Measurements from ENCODE around the gene OPRL1. TPM values are rescaled to one million over a fixed set of nuclear protein-coding genes. Genes with fewer than 3 reads are reported as not detected.

OPRL1 gene
- total and polyA plus RNA-seq, 2 of the 8 experiments (the other 6 are each of a cell fraction or from before 2014, with no cell fraction given) = 0.63 to 0.98 TPM

DNA sequence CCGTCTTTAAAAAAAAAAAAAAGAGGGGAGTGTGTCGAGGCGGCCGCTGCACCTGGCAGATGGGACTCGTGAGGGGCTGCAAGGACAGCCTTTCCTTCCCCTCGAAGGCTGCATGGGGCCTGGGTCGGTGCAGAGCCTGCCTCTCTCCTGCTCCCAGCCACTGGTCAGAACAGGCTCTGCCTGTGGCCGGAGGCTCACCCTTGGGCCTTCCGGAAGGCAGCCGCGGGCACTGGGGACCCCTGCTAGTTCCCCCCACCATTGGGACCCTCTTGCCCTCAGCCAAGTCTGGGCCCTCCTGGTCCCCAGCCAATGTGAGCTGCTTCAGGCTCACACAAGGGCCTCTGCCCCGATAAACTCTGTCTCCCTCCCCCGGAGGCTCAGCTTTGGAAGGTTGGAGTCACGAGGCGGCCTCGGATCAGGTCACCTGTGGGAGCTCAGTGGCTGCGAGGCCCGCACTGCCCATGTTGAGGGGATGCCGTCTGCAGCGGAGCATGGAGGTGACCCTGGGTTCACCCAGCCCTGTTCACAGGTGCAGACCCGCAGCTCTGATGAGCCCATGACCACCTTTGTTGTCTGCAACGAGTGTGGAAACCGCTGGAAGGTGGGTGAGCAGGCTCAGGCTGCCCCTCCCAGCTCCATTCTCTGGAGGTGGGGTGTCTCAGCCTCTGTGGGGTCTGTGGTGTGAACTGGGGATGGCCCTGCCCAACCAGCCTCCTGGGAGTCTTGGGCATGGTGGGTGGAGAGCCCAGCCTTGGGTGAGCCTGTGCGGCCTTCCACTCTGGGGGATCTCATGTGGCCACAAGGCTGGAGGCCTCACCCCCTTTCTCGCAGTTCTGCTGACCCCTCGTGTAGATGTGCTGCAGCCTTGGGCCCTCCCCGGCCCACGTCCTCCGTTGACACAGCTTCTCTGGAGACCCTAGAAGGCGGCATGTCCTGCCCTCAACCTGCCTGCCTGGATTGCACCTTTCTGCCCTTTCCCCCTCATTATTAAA lies 8.2 kb upstream of the OPRL1 start:
- Histone ChIP-seq H3K9ac (replicated peaks in 1 of 4; ENCODE audit: extremely low read depth in 1 of 4, low read depth in 3 of 4, low read length in 3 of 4) (no peak overlapping the region), H2BK15ac (ENCODE audit: low read length) (no peak overlapping the region), H2BK120ac (replicated peaks; ENCODE audit: low read depth, low read length) (no peak overlapping the region), H4K91ac (replicated peaks; ENCODE audit: insufficient read length, low read length) (no peak overlapping the region), H3K23ac (ENCODE audit: insufficient read length) (no peak overlapping the region), H4K8ac (ENCODE audit: extremely low read depth, insufficient read depth, low read length) (peak overlapping the region; percentile 38; the same call in 1 of the 2 replicates), H3K18ac (ENCODE audit: extremely low read depth, low read length) (no peak overlapping the region), H3K4ac (replicated peaks; ENCODE audit: insufficient read length, low read depth, low read length) (no peak overlapping the region), H2AK5ac (ENCODE audit: low read depth, low read length) (no peak overlapping the region), H3K23me2 (ENCODE audit: low read depth, low read length) (no peaks in the 10 kb centered on the region), H3K36me3 (ENCODE audit: control insufficient read depth in 2 of 4, insufficient read depth in 4 of 4, low read length in 3 of 4) (peaks cover 0 to 8% (median 3%) of the 10 kb centered on the region in 4 experiments; a peak in 3 of 8 replicates), H3K79me1 (ENCODE audit: low read depth, low read length) (0 out of 2 replicates have a peak, but pooled peaks cover 3% of the 10 kb centered on the region), H3K14ac (ENCODE audit: insufficient read length) (no peak overlapping the region), H3K79me2 (ENCODE audit: control insufficient read depth in 1 of 2, insufficient read depth in 2 of 2, low read length in 2 of 2) (no peaks in the 10 kb centered on the region), H3K27ac (ENCODE audit: low read depth, low read length) (no peak overlapping the region; the same call in 1 of the 2 replicates), H3K9me3 (ENCODE audit: insufficient read depth in 2 of 2, low read depth in 1 of 2, low read length in 1 of 2) (no peaks in the 10 kb centered on the region), H3K4me1 (replicated peaks in 1 of 4; ENCODE audit: control insufficient read depth in 3 of 4, insufficient read depth in 4 of 4, low read length in 3 of 4) (peaks cover 0 to 9% (median under 1%) of the 10 kb centered on the region in 4 experiments; a peak in 3 of 7 replicates), H3K56ac (replicated peaks; ENCODE audit: insufficient read length, low read depth, low read length) (no peak overlapping the region), H4K5ac (ENCODE audit: insufficient read length, low read depth, low read length) (no peak overlapping the region), H2BK12ac (ENCODE audit: low read depth, low read length) (no peak overlapping the region), H3K4me3 (ENCODE audit: extremely low read depth in 1 of 4, insufficient read depth in 2 of 4, low read depth in 3 of 4, low read length in 4 of 4) (no peak overlapping the region), H3K4me2 (ENCODE audit: insufficient read depth in 1 of 2, low read depth in 2 of 2, low read length in 2 of 2) (no peak overlapping the region), H2AFZ (ENCODE audit: low read length) (no peak overlapping the region), H4K20me1 (replicated peaks in 1 of 2; ENCODE audit: control insufficient read depth in 1 of 2, insufficient read depth in 2 of 2, low read length in 2 of 2) (peaks cover 0 to 8% of the 10 kb centered on the region in 2 experiments), H2BK5ac (ENCODE audit: low read depth, low read length) (no peak overlapping the region), H2BK20ac (ENCODE audit: low read length) (no peak overlapping the region), H3K27me3 (replicated peaks in 1 of 4; ENCODE audit: control insufficient read depth in 3 of 4, extremely low read depth in 1 of 4, insufficient read depth in 3 of 4, low read length in 3 of 4) (no peaks in the 10 kb centered on the region)
- ChIA-PET POLR2A (ENCODE audit: partially characterized antibody) (interaction anchor here (0.7 to 2.0 kb wide), 5 partner anchors 9 to 36 kb away, joined by 3 to 5 read pairs (median 4); partner anchors contain the start of genes C20orf204 and TCEA2), CTCF (ENCODE audit: partially characterized antibody) (interaction anchor here (0.6 to 1.6 kb wide), 12 partner anchors 9 to 533 kb away, joined by 3 to 7 read pairs (median 4); partner anchors contain the start of gene TCEA2)
- WGBS, 2 experiments (ENCODE audit: extremely low coverage in 1 of 2, insufficient coverage in 1 of 2, insufficient read length in 1 of 2, insufficient replicate concordance in 2 of 2, low coverage in 1 of 2, low lambda C conversion rate in 2 of 2, missing lambda C conversion rate in 1 of 2) = 88% methylated on average over 24 of the region's 30 CpGs; no CpG with 5 or more reads in 1 of the 2 experiments
- TF ChIP-seq JUND (IDR thresholded peaks at IDR 0.05; ENCODE audit: low read length) (no peak), RBBP5 (IDR thresholded peaks at IDR 0.05; ENCODE audit: borderline replicate concordance, low read depth, low read length) (no peak), TAF1 (IDR thresholded peaks at IDR 0.05; ENCODE audit: low read depth, low read length) (no peak), ZNF274 (IDR thresholded peaks at IDR 0.05; ENCODE audit: borderline replicate concordance, extremely low read depth, low read length) (no peak), POLR2AphosphoS5 (IDR thresholded peaks at IDR 0.05; ENCODE audit: low read depth, low read length) (no peak), RFX5 (IDR thresholded peaks at IDR 0.05; ENCODE audit: borderline replicate concordance, low read depth, low read length) (no peak), SRF (IDR thresholded peaks at IDR 0.05; ENCODE audit: low read depth, low read length) (no peak), SP1 (IDR thresholded peaks at IDR 0.05; ENCODE audit: low read depth, low read length) (no peak), JUN (IDR thresholded peaks at IDR 0.05; ENCODE audit: low read depth, low read length) (no peak), CHD1 (IDR thresholded peaks at IDR 0.05; ENCODE audit: low read depth, low read length) (no peak)
- DNase-seq (ENCODE audit: low read depth in 1 of 2, low spot score in 2 of 2) (no peak), FAIRE-seq (no peak)
